Islet precursor cell (in vitro differentiated cells): ENCODE data around the gene SCAMP3.
"Not testable (repeated sequence)": the region's sequence is repeated elsewhere in the genome, so short reads cannot be mapped to it uniquely, and the experiment has no call there.

Experiments
- DNase-seq: peaks from one replicate; pipeline ENCODE4 v3.0.0-alpha.2; 2018

The SCAMP3 gene

DNA sequence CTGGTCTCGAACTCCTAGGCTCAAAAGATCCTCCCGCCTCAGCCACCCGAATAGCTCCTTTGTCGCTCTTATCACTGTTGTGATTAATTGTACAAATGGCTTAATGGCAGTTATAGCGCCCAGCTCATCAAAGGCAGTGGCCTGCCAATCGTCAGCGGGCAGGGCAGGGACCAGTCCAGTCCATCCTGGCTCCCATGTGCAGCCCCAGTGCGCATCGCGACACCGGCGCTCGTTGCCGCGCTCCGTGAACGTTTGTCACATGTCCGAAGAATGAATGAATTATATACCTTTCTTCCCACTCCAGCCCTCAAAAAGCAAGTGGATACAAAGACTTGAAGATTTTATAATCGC, 35.3 kb downstream of the SCAMP3 start:
- DNase-seq: peak; percentile 80

DNA sequence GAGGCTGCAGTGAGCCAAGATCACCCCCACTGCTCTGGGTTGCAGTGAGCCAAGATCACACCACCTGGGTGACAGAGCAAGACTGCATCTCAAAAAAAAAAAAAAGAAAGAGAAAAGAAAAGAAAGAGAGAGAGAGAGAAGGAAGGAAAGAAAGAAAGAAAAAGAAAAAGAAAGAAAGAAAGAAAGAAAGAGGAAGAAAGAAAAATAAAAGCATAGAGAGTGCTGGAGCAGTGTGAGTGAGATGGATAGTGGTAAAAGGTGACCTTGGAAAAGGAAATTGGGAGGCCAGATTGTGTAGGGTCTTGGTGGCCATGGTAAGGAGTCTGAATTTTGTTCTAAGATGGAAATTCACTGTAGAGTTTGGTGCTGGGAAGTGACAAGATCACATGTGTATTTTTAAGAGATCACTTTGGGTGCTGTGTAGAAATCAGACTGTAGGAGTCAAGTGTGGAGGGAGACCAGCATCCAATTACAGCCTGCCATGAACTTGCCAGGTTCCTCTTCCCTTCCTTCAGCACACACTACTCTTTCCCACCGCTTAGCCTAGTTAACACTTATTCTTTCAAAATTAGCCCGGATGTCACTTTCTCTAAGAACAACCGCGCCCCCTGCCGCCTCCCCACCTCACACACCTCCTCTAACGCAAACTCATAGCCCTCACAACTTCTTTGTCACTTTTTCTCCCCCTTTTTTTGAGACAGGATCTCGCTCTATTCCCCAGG, 35.8 kb downstream of the SCAMP3 start:
- DNase-seq: peak; percentile 82

DNA sequence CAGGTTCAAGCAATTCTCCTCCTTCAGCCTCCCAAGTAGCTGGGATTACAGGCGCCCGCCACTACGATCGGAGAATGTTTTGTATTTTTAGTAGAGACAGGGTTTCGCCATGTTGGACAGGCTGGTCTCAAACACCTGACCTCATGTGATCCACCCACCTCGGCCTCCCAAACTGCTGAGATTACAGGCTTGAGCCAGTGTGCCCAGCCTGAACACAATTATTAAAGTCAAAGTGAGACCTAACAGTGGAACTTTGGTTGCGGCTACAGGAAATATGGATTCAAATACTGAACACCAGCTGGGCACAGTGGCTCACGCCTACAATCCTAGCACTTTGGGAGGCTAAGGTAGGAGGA, 36.8 kb downstream of the SCAMP3 start:
- DNase-seq: not testable (repeated sequence)

DNA sequence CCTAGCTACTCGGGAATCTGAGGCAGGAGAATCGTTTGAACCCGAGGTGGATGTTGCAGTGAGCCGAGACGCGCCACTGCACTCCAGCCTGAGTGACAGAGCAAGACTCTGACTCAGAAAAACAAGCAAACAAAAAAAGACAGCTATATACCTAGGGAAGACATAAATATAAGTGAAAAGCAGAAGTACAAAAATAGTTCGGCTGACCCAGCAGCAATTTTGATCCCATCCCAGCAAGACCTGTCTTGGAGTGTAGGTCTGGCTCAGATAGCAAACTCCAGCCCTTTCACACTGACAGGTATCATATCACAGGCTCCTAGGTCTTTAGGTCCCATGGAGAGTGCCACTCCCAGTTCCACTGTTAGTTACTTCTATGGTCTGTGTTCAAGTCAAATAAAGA, 39.1 kb downstream of the SCAMP3 start:
- no peak for DNase-seq

DNA sequence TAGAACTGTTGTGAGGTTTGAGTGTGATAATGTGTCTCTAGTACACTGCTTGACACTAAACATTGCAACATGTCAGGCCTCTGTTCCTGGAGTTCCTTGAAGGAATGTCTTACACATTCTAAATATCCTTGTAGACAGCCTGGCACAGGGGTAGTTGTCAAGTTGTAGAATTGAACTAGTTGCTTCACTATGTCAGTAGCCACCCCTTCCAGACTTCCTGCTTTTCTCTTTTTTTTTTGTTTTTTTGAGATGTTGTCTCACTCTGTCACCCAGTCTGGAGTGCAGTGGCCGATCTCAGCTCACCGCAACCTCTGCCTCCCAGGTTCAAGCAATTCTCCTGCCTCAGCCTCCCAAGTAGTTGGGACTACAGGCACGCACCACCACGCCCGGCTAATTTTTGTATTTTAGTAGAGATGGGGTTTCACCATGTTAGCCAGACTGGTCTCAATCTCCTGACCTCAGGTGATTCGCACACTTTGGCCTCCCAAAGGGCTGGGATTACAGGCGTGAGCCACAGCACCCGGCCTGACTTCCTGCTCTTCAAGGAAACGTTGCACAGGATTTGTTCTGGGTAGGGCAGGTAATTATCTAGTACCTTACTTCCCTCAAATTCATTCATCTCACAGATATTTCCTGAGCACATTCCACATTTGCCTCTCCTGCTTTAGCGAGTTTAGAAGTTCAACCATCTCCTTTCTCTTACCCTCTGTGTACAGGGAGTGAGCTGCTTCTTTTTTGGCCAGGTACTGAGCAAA, 41.8 kb downstream of the SCAMP3 start:
- DNase-seq: not testable (repeated sequence)

DNA sequence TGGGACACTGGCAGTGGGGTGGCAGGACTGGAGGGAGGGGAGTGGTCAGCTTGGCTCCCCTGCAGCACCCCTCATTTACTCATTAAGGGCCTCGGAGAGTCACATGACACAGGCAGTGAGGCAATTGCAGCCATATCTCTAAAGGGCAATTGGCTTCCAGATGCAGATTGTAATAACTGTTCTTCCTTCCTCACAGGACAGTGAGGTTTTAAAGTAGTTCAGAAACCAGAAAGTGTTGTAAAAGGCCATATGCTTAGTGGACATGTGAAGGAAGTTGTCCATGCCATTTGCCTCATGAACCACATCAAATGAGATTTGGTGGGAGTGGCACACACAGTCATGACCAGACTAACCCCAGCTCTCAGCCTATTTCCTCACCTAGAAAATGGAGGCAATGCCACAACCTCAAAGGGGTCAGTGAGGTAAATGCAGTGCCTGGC, 42.5 kb downstream of the SCAMP3 start:
- DNase-seq: no peak

DNA sequence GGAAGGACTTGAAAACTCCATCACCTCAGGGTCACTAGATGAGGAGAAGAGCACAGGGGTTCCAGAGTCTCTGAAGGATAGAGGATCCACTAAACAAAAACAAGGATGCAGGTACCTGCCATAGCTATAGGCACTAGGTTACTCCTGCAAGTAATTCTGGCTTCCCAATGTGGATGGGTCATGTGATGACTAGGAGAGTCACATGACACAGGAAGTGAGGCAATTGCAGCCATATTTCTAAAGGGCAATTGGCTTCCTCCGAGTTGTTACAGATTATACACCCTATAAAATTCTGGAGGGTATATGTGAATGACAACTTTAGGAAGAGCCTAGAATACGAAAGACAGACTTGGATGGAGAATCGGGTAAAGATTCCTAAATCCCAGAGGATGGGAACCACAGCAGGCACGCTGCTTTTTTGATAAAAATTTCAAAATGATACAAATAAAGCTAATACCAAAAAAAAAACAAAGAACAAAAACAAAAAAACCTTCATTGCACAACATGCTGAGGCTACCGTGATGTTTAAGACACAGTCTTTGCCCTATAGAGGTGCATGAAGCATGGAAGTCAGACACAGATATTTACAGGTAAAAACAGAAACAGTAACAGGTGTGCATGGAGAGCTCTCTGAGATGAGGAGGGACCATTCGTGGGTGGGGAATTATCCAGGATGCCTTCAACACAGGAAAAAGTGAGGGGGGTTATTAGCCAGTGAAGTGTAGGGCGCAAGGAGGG, 43.1 kb downstream of the SCAMP3 start:
- no peak for DNase-seq

DNA sequence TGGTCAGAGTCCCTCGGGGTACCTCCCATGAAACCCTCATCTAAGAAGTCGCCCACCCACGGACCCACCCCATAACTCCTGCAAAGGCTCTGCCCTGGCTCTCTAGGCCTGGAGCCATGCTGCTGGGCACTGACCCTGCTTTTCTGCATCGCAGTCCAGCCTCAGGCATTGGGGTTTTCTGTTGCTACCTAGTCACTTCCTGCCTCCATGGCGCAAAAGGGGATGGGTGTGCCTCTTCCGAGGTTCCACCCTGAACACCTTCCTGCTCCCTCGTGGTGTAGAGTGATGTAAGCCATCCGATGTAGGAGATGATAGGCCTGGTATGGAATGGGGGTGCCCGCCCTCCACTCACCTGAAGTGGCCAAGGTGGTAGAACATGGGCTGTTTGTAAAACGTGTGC, 47.5 kb downstream of the SCAMP3 start:
- not testable (repeated sequence) for DNase-seq

DNA sequence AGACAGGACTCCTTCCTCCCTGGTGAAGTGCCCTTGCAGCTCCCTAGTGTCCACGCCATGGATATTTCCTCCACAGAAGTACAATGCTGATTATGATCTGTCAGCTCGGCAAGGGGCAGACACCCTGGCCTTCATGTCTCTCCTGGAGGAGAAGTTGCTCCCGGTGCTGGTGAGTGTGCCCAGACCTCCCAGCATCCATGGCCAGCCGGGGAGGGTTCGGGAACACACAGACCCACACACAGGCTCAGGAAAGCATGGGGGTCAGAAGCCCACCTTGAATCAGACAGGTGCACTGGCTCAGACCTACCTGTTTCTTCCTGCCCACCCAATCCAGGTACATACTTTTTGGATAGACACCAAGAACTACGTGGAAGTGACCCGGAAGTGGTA, 50.1 kb downstream of the SCAMP3 start:
- DNase-seq: not testable (repeated sequence)

DNA sequence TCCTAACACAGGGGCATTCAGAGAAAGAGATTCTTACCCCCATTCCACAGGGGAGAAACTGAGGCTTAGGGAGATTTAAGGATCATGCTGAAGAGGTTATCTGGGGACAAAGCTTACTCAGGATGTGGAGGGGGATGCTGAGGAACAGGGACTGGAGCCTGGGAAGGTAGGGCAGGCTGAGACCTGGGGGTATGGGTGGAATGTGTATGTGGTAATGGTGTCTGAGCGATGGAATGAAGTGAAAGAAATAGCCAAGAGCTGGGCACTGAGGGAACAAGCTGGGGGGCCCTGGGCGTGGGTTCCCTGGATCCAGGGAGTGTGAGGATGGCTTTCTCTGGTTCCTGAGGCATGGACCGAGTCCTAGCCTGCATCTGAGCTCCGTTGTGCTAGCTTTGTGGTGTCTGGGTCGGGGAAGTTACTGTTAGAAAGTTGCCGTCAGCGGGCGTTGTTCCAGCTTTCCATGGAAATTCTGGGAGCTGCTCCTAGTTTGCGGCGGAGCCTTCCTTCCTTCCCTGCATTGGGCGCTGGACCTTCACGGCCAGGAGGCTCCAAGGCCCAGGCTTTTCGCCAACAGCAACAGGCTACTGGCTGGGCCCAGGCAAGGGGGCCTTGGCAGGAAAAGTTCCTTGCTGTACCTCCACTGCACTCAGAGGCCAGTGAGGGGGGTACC, 50.6 kb downstream of the SCAMP3 start:
- not testable (repeated sequence) for DNase-seq

DNA sequence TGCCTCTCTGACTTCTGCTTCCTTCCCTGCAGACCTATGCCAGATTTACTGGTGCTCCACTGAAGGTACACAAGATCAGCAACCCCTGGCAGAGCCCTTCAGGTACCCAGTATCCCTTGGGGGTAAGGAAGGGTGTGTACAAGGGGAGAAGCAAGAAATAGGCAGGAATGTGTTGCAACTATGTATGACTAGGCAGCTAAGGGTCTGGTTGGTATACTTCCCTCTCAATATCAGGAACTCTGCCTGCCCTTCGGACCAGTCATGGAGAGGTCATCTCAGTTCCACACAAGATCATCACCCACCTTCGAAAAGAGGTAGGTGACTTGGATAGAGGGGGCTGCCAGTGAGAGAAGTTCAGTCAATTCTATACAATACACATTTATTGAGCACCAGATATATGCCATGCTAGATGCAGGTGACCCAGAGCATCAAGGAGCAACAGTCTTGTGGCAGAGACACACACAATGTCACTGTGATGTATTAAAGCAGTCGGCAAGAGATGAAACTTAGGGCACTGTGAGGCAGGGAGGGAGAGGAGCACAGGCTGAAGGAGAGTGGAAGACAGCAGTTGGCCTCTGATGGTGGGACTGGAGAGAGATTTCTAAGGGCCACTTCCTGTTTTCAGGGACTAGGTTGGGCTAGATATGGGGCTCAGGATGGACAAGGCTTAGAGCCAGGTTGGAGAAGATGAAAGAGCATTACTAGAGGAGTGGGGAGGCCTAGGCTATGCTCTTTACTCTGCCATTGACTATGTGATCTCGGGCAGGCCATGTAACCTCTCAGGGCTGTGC, 51.7 kb downstream of the SCAMP3 start:
- no peak for DNase-seq

DNA sequence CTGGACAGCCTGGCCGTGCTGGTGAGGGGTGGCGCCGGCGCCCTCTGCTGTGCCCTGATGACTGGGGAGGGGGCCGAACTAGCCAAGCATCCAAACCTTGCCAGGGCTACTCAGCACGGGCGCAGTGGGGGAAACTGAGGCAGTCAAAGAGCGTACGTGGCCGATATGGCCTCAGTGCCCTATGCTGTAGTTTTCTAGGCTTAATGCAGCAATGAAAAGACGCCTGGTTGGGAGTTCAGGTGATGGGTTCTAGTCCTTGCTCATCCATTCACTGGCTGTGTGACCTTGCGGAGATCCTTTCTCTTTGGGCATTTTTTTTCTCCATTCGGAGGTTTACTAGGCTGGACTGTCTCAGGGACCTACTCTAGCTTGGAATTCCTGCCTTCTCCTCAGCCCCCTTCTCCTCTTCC, 52.8 kb downstream of the SCAMP3 start:
- no peak for DNase-seq

DNA sequence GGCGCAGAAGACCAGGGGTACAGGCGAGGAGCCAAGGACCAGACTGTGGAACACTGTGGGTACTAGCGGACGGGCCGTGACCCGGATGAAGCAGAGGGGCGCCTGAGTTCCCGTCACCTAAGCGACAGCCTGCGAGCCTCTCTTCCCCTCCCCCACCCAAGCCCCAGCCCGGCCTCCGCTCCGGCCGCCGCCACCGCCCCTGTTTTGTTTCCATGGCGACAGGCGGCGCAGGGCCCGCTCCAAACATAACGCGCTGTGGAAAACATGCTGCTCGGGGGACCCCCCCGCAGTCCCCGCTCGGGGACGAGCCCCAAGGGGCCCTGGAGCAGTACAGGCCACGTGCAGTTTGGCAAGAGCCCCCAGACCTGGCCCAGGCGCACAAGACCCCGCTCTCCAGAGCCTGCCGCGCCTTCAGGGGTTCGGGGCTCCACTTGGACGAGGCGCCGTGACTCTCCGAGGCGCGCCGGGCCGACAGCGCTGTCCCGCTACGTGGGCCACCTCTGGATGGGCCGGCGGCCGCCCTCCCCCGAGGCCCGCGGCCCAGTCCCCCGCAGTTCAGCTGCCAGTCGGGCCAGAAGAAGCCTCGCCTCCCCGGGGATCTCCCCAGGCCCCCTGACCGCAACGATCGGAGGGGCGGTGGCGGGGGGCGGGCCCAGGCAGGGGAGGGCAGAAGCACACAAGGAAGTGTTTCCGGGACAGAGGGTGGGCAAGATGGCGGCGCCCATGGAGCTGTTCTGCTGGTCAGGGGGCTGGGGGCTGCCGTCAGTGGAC, 53.4 kb downstream of the SCAMP3 start, which contains the start of gene MTX1:
TSS of gene MTX1 (plus strand) at position 155 of the 771 bp plus-strand sequence. CDS start at position 265, 110 bp downstream.
- peak; percentile 96 for DNase-seq

DNA sequence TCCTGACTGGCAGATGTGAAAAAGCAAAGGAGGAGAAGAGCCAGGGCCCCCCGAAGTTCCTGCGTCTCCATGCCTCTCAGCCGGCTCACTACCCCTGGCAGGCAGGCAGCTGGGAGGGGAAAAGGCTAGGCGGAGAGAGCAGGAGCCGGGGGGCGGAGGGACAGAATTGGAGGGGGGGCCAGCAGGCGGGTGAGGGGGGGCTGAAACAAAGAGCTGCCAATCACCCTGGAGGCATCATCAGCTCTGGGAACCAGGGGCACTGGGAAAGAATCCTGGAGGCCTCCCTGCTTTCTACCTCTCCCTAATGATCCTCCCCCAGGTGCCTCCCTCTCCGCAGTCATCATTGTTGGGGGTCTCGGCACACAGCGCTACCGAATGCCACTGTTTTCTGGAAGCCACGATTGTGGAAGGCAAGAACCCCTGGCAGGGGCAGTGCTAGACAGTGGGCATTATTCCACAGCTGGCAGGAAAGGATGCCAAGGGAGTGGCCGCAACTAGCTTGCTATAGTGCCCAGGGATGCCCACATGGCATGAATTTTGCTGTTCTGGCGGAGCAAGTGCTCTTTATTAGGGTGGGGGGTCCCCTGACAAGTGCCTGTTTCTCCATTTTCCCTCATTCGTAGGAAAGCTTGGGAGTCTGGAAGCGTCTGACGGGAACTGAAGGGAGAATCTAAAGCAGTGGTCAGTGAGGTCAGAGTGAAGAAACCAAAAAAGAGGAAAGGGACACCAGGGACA, 54.2 kb downstream of the SCAMP3 start, which contains the start of gene THBS3:
TSS of gene THBS3 (minus strand) at position 92 of the 735 bp plus-strand sequence. CDS start at position 71, 21 bp downstream.
- peak; percentile 83 for DNase-seq

DNA sequence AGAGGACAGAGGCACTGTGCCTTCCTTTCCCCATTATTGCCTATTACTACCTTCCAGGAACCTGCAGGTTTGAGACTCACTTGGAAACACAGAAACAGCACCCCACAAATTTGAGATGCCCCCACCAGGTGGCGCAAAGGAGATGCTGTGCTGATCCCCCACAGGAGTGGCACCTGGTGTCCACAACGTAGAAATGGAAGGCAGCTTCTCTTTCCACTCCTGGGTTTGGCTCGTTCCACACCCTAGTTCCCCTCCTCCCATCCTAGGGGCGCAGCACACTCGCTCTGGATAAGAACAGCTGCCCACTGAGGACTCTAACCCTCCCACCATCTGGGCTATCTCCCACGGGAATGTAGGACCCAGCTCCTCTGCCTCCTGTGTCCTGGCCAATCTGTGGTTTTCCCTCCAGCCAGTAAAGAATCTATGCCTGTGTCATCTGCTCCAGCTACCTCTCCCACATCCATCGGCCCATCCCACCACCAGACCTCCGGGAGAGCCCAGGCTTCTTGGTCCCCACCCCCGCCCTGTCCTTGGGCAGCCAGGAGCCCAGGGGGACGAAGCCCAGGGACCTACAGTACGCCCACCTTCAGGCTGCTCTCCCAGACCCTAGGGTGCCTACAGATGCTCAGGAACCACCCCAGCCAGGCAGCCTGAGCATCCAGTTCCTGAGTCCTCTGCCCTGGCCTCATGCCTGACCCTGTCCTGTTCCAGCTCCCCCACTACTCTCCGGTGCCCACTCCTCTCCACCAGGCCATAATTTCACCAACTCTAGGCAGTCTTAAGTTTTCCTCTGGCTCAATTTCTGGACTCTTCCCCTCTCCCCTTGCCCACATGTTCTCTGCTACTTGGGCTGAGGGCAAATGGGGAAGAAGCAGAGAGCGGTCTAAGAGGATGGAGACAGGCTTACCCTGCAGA, 55.0 kb downstream of the SCAMP3 start:
- DNase-seq: peak; percentile 91
